ENCODE data around the gene RYR2. TPM values are rescaled to one million over a fixed set of nuclear protein-coding genes. Genes with fewer than 3 reads are reported as not detected.

Gene RYR2
- polyA plus RNA-seq, 1 experiment: not detected

- H3K4me3 ChIP-seq (ENCODE audit: low read depth, low read length): no peak overlapping the region
- CTCF ChIA-PET: no interaction called here
- POLR2A ChIA-PET: no interaction called here
- H3K27me3 ChIP-seq (ENCODE audit: control insufficient read depth, insufficient read depth, low read length): no peaks in the 10 kb centered on the region
- peaks cover 5% of the 10 kb centered on the region; the same call in 1 of the 2 replicates for H3K9me3 ChIP-seq (ENCODE audit: control insufficient read depth, insufficient read depth, low read length)
- TF ChIP-seq CTCF (IDR thresholded peaks at IDR 0.05; ENCODE audit: low read depth, low read length): no peak
- H3K27ac ChIP-seq (ENCODE audit: low read depth, low read length): no peak overlapping the region
- DNase-seq (ENCODE audit: low read depth, low spot score): no peak
Observed at GRCh38 chr1:237709355-237709754, 667.4 kb downstream of the RYR2 start.

GRCh38 chr1:237711281-237711680, 669.3 kb downstream of the RYR2 start:
- no peak overlapping the region for H3K4me3 ChIP-seq (ENCODE audit: low read depth, low read length)
- H3K27me3 ChIP-seq (ENCODE audit: control insufficient read depth, insufficient read depth, low read length): no peaks in the 10 kb centered on the region
- H3K27ac ChIP-seq (ENCODE audit: low read depth, low read length): no peak overlapping the region
- no peak for TF ChIP-seq CTCF (IDR thresholded peaks at IDR 0.05; ENCODE audit: low read depth, low read length)
- H3K9me3 ChIP-seq (ENCODE audit: control insufficient read depth, insufficient read depth, low read length): peaks cover 5% of the 10 kb centered on the region; the same call in 1 of the 2 replicates
- CTCF ChIA-PET: no interaction called here
- POLR2A ChIA-PET: no interaction called here
- no peak for DNase-seq (ENCODE audit: low read depth, low spot score)

- H3K27me3 ChIP-seq (ENCODE audit: control insufficient read depth, insufficient read depth, low read length): no peaks in the 10 kb centered on the region
- TF ChIP-seq CTCF (IDR thresholded peaks at IDR 0.05; ENCODE audit: low read depth, low read length): no peak
- CTCF ChIA-PET: no interaction called here
- no peak overlapping the region for H3K27ac ChIP-seq (ENCODE audit: low read depth, low read length)
- H3K9me3 ChIP-seq (ENCODE audit: control insufficient read depth, insufficient read depth, low read length): peaks cover 5% of the 10 kb centered on the region; the same call in 1 of the 2 replicates
- no peak overlapping the region for H3K4me3 ChIP-seq (ENCODE audit: low read depth, low read length)
- no peak for DNase-seq (ENCODE audit: low read depth, low spot score)
- POLR2A ChIA-PET: no interaction called here
Observed at GRCh38 chr1:237712082-237712481, 670.1 kb downstream of the RYR2 start.

- ChIA-PET CTCF (no interaction called here), POLR2A (no interaction called here)
- DNase-seq (ENCODE audit: low read depth, low spot score): no peak
- no peak for TF ChIP-seq CTCF (IDR thresholded peaks at IDR 0.05; ENCODE audit: low read depth, low read length)
- no peak overlapping the region for H3K4me3 ChIP-seq (ENCODE audit: low read depth, low read length)
- no peak overlapping the region for H3K27ac ChIP-seq (ENCODE audit: low read depth, low read length)
- H3K27me3 ChIP-seq (ENCODE audit: control insufficient read depth, insufficient read depth, low read length): no peaks in the 10 kb centered on the region
- H3K9me3 ChIP-seq (ENCODE audit: control insufficient read depth, insufficient read depth, low read length): peaks cover 7% of the 10 kb centered on the region; the same call in 1 of the 2 replicates
Observed at GRCh38 chr1:237712586-237713157, 670.7 kb downstream of the RYR2 start.

GRCh38 chr1:237713916-237714315, 671.9 kb downstream of the RYR2 start:
- no peak for TF ChIP-seq CTCF (IDR thresholded peaks at IDR 0.05; ENCODE audit: low read depth, low read length)
- ChIA-PET CTCF (no interaction called here), POLR2A (no interaction called here)
- H3K4me3 ChIP-seq (ENCODE audit: low read depth, low read length): no peak overlapping the region
- DNase-seq (ENCODE audit: low read depth, low spot score): no peak
- no peaks in the 10 kb centered on the region for H3K27me3 ChIP-seq (ENCODE audit: control insufficient read depth, insufficient read depth, low read length)
- no peak overlapping the region for H3K27ac ChIP-seq (ENCODE audit: low read depth, low read length)
- H3K9me3 ChIP-seq (ENCODE audit: control insufficient read depth, insufficient read depth, low read length): peaks cover 9% of the 10 kb centered on the region; the same call in 1 of the 2 replicates

All from AG04450 (cell line).